B cell (primary cell): ENCODE data around the gene CALD1. TPM values are rescaled to one million over a fixed set of nuclear protein-coding genes. Genes with fewer than 3 reads are reported as not detected.

Source experiments
- ATAC-seq: fragments of 200-7000 bp; cut with Tn5 transposase; one replicate; pipeline ENCODE4 v1.10.0; 2021; ENCODE audit warnings: low read depth, mild to moderate bottlenecking, moderate number of reproducible peaks, moderate library complexity
- CTCF ChIA-PET: fragments of 350-600 bp; sonication (Branson Sonifier 250); formaldehyde crosslinking; loops from one replicate; lab custom pipeline; 2021; ENCODE audit warnings: antibody characterized with exemption, inconsistent platforms; lab: Charles Lee
- POLR2A ChIA-PET: fragments of 350-600 bp; sonication (Branson Sonifier 250); formaldehyde crosslinking; loops from one replicate; lab custom pipeline; 2021; ENCODE audit warnings: antibody characterized with exemption; lab: Charles Lee
- DNase-seq: peaks from one replicate; pipeline ENCODE4 v3.0.0; 2013
- H2AFZ ChIP-seq: 2 replicates; pipeline ENCODE4 v1.6.1; 2012; ENCODE audit warnings: mild to moderate bottlenecking, low read depth, low read length; ENCODE audit not compliant: insufficient read depth, poor library complexity, severe bottlenecking
- H3K27ac ChIP-seq, 2 donors: 1 replicate in 1 of 2; 2 replicates in 1 of 2; pipeline ENCODE4 v1.5.1; 2012 to 2013; ENCODE audit warnings: low read length in 2 of 2, mild to moderate bottlenecking in 2 of 2, moderate library complexity in 1 of 2
- H3K27me3 ChIP-seq, 4 experiments: fragments of 200-600 bp in 1 of 4; sonication (generic) in 1 of 4; replicated peaks in 1 of 4; 1 replicate in 2 of 4; 2 replicates in 2 of 4; pipeline versions ENCODE4 v1.6.1 to v1.7.0; 2013 to 2016; ENCODE audit warnings: low read length in 3 of 4, mild to moderate bottlenecking in 2 of 4, mixed read lengths in 1 of 4, moderate library complexity in 1 of 4; ENCODE audit not compliant: insufficient read depth in 4 of 4, control insufficient read depth in 3 of 4; ENCODE audit errors: control extremely low read depth in 1 of 4
- H3K36me3 ChIP-seq, 2 experiments: replicated peaks in 1 of 2; 1 replicate in 1 of 2; 2 replicates in 1 of 2; pipeline versions ENCODE4 v1.6.1 to v1.7.1; 2013; ENCODE audit warnings: low read length in 1 of 2; ENCODE audit not compliant: insufficient read depth in 2 of 2, control insufficient read depth in 1 of 2; ENCODE audit errors: control extremely low read depth in 1 of 2, extremely low read depth in 1 of 2
- H3K4me1 ChIP-seq, 2 donors: fragments of 200-600 bp in 1 of 2; sonication (generic) in 1 of 2; 1 replicate in 1 of 2; 2 replicates in 1 of 2; pipeline versions ENCODE4 v1.5.1 to v1.6.1; 2013 to 2017; ENCODE audit warnings: low read length in 2 of 2; ENCODE audit not compliant: control insufficient read depth in 2 of 2, insufficient read depth in 2 of 2
- H3K4me2 ChIP-seq: replicated peaks from 2 replicates; pipeline ENCODE3; 2012; ENCODE audit warnings: mild to moderate bottlenecking, low read depth, low read length; ENCODE audit not compliant: poor library complexity, severe bottlenecking
- H3K4me3 ChIP-seq, 5 experiments: fragments of 200-600 bp in 1 of 5; sonication (generic) in 1 of 5; 1 replicate in 3 of 5; 2 replicates in 2 of 5; pipeline versions ENCODE4 v1.5.1 to v1.7.0; 2011 to 2016; ENCODE audit warnings: low read length in 4 of 5, mild to moderate bottlenecking in 4 of 5, low read depth in 2 of 5, control low read depth in 1 of 5, moderate library complexity in 1 of 5; ENCODE audit not compliant: insufficient read depth in 1 of 5; ENCODE audit errors: control extremely low read depth in 1 of 5, extremely low read depth in 1 of 5
- H3K79me2 ChIP-seq: fragments of 200-600 bp; sonication (generic); one replicate; pipeline ENCODE4 v1.6.0; 2016; ENCODE audit warnings: low read length; ENCODE audit not compliant: control insufficient read depth, insufficient read depth
- H3K9ac ChIP-seq: fragments of 200-600 bp; sonication (generic); 2 replicates; pipeline ENCODE4 v1.6.1; 2017; ENCODE audit warnings: mild to moderate bottlenecking, low read length, moderate library complexity
- H3K9me3 ChIP-seq, 3 donors: one replicate each; pipeline versions ENCODE4 v1.6.1 to v1.7.1; 2013; ENCODE audit warnings: low read length in 2 of 3; ENCODE audit not compliant: control insufficient read depth in 2 of 3, insufficient read depth in 1 of 3; ENCODE audit errors: control extremely low read depth in 1 of 3
- H4K20me1 ChIP-seq: 2 replicates; pipeline ENCODE4 v1.6.0; 2012; ENCODE audit warnings: mild to moderate bottlenecking, low read length; ENCODE audit not compliant: insufficient read depth, control insufficient read depth, poor library complexity, severe bottlenecking
- H3K27ac Mint-ChIP-seq: one replicate; pipeline ENCODE4 v1.8.0; 2021; ENCODE audit warnings: mixed read lengths
- H3K27me3 Mint-ChIP-seq: one replicate; pipeline ENCODE4 v1.8.0; 2021; ENCODE audit warnings: mixed read lengths
- H3K4me1 Mint-ChIP-seq: one replicate; pipeline ENCODE4 v1.8.0; 2021; ENCODE audit warnings: mixed read lengths
- H3K4me3 Mint-ChIP-seq: one replicate; pipeline ENCODE4 v1.8.0; 2021; ENCODE audit warnings: mixed read lengths
- H3K9me3 Mint-ChIP-seq: one replicate; pipeline ENCODE4 v1.8.0; 2022; ENCODE audit warnings: mixed read lengths; ENCODE audit not compliant: insufficient read depth
- CTCF ChIP-seq: fragments of 200-600 bp; IDR thresholded peaks from one replicate; pipeline ENCODE4 v1.8.0; 2022; ENCODE audit warnings: antibody characterized with exemption, mild to moderate bottlenecking
- EZH2 ChIP-seq: IDR thresholded peaks from 2 replicates; pipeline ENCODE4 v1.6.1; 2012; ENCODE audit warnings: borderline replicate concordance, low read depth, mild to moderate bottlenecking, moderate library complexity, low read length; ENCODE audit not compliant: insufficient read depth, poor library complexity, severe bottlenecking
- WGBS: methylation state at CpG from one replicate; pipeline ENCODE4 v1.1.5; 2013; ENCODE audit warnings: missing lambda C conversion rate; ENCODE audit not compliant: insufficient coverage; 5-methylcytosine and 5-hydroxymethylcytosine counted together
- intact Hi-C: fragments of 100-400 bp; cut with micrococcal nuclease; formaldehyde crosslinking; loops from one replicate; pipeline ENCODE4 v1.10.0; 2022
- polyA plus RNA-seq: library from polyadenylated mRNA; depleted of rRNA; stranded (reverse); fragments of >200 nt; gene quantifications from 2 replicates; pipeline ENCODE4 v1.2.3, GENCODE V29; 2012
- total RNA-seq, 2 donors: library from RNA; stranded (reverse); fragments of 120-200 nt in 1 of 2; gene quantifications; 1 replicate in 1 of 2; 2 replicates in 1 of 2; pipeline versions ENCODE4 v1.2.3 to v1.2.4, GENCODE V29; 2013 to 2022

Gene CALD1
- total and polyA plus RNA-seq, 2 donors (not counting 1 experiment from before 2014, with no cell fraction given) = 0.18 to 0.69 TPM

DNA sequence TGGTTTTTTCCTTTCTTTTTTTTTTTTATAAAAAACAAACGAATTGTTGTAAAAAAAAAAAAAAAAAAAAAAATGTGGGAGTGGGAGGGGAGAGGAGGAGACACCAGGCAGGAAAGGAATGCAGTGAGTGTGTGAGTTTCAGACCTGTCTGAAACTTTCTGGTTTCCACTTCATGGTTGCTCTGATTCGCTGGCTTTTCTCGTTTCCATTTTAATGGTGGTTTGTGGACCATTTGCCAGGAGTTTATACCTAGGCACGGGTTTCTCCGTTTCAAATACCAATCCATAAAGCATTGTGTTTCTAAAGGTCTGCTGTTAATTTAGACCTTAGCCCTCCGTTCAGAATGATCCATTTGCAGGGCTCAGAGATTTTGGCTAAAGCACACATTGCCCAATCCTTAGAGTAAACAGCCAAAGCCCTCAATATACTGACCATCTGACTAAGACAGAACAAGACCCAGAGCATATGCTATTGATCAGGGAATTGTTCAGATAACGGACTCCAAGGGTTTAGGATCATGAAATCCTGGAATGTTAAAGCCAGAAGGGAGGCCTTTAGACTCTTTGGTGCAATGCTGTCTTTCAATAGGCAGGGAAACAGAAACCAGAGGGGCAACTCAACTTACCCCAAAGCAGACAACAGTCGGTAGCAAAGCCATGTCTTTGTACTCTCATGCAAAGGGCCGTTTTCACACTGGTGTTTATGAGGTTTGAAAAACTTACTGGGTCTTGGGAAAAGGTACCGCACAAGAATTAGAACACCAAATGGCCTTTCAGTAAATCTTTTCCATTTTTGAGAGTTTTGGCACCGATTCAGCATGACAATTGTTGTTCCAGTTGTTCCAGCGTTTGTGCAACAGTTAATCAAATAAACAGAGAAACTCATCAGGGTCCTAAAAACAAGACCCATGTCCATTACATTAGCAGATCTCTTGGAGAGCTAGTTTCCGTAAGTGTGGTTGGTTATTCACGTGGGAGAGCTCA lies 112.6 kb downstream of the CALD1 start:
- H4K20me1 ChIP-seq = no peaks in the 10 kb centered on the region
- no peaks in the 10 kb centered on the region for H3K36me3 ChIP-seq
- H3K4me1 Mint-ChIP-seq = peaks cover 3% of the 10 kb centered on the region
- no peak for DNase-seq
- H3K9me3 ChIP-seq = peaks cover 2 to 10% (median 5%) of the 10 kb centered on the region in 3 donors
- H3K9ac ChIP-seq = no peak overlapping the region
- no peaks in the 10 kb centered on the region for H3K79me2 ChIP-seq
- H3K27me3 ChIP-seq = peaks cover 0 to 18% (median 6%) of the 10 kb centered on the region in 4 experiments
- no peak overlapping the region for H3K4me3 ChIP-seq
- no peak for TF ChIP-seq CTCF
- TF ChIP-seq EZH2 = no peak
- no peak overlapping the region for H3K27ac Mint-ChIP-seq
- ChIA-PET CTCF (no interaction called here), POLR2A (no interaction called here)
- H3K27ac ChIP-seq = no peak overlapping the region
- H3K4me3 Mint-ChIP-seq = no peak overlapping the region
- no peak overlapping the region for H3K4me2 ChIP-seq
- H3K27me3 Mint-ChIP-seq = peaks cover 34% of the 10 kb centered on the region
- no peak overlapping the region for H2AFZ ChIP-seq
- H3K4me1 ChIP-seq = no peaks in the 10 kb centered on the region
- ATAC-seq = no peak
- 66% methylated on average over 8 of the region's 14 CpGs for WGBS
- intact Hi-C loops = no loop called here
- peaks cover 5% of the 10 kb centered on the region for H3K9me3 Mint-ChIP-seq

DNA sequence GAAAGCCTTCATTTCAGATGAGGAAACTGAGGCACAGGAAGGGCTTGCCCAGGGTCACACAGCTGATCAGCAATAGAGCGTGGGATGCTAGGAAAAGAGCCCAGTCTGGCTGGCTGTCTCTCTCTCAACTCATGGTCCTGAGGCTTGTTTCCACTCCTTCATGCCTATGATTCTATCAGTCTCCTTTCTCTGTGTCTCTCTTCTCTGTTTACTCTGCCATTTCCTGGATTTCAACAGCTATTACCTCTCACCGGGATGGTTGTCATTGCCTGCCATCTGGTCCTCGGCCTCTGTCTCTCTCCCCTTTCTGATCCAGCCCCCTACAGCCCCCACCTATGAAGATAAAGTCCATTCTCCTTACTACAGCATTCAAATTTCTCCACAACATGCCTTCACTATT lies 113.5 kb downstream of the CALD1 start:
- Histone ChIP-seq H4K20me1 (no peaks in the 10 kb centered on the region), H3K4me3 (no peak overlapping the region), H3K4me2 (no peak overlapping the region), H3K79me2 (no peaks in the 10 kb centered on the region), H3K36me3 (no peaks in the 10 kb centered on the region), H3K27me3 (peaks cover 0 to 18% (median 6%) of the 10 kb centered on the region in 4 experiments), H3K27ac (no peak overlapping the region), H2AFZ (no peak overlapping the region), H3K9me3 (peaks cover 3 to 12% (median 10%) of the 10 kb centered on the region in 3 donors), H3K9ac (no peak overlapping the region), H3K4me1 (no peaks in the 10 kb centered on the region)
- peaks cover 3% of the 10 kb centered on the region for H3K4me1 Mint-ChIP-seq
- peaks cover 5% of the 10 kb centered on the region for H3K9me3 Mint-ChIP-seq
- ATAC-seq (no peak), DNase-seq (no peak)
- intact Hi-C loops = no loop called here
- ChIA-PET CTCF (no interaction called here), POLR2A (no interaction called here)
- H3K27me3 Mint-ChIP-seq = peaks cover 34% of the 10 kb centered on the region
- 43% methylated on average over 3 of the region's 3 CpGs for WGBS
- H3K4me3 Mint-ChIP-seq = no peak overlapping the region
- H3K27ac Mint-ChIP-seq = no peak overlapping the region
- TF ChIP-seq CTCF (no peak), EZH2 (no peak)
